ENCODE data around the gene CCL22. TPM values are rescaled to one million over a fixed set of nuclear protein-coding genes. Genes with fewer than 3 reads are reported as not detected.

Gene CCL22
- total RNA-seq, 2 donors from 2014 or later = 0.24 to 1.7 TPM

DNA sequence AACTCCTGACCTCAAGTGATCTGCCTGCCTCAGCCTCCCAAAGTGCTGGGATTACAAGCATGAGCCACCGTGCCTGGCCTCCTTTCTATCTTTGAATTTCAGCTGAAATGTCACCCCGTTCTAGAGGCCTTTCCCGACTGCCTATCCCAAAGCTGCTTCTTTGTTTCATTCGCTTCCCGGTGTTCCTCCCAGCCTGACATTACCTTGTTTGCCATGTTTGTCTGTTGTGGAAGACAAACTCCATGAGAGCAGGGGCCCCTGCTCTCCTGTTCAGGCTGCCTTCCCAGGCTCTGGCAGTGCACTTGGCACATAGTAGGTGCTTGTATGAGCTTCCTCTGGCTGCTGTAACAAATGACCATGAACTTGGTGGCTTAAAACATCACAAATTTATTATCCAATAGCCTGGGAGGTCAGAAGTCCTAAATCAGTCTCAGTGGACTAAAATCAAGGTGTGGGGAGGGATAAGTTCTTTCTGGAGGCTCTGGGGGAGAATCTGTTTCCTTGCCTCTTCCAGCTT lies 2.6 kb upstream of the CCL22 start:
- intact Hi-C loops (cut with DNase I) = no loop called here

GRCh38 chr16:57356547-57356946 lies 2.0 kb upstream of the CCL22 start:
- Histone ChIP-seq H3K27me3 (no peaks in the 10 kb centered on the region), H3K36me3 (no peaks in the 10 kb centered on the region)

More for the DNA sequence above, 2.6 kb upstream of the CCL22 start:
- Histone ChIP-seq H3K36me3 (no peaks in the 10 kb centered on the region), H3K9ac (ENCODE audit: low read depth in 2 of 2, low read length in 2 of 2) (no peak overlapping the region), H3K4me3 (no peak overlapping the region), H3K27ac (no peak overlapping the region), H3K4me1 (no peaks in the 10 kb centered on the region), H3K27me3 (no peaks in the 10 kb centered on the region), H3K9me3 (no peaks in the 10 kb centered on the region)
- DNase-seq = no peak
- TF ChIP-seq CTCF (IDR thresholded peaks at IDR 0.05) = no peak

DNA sequence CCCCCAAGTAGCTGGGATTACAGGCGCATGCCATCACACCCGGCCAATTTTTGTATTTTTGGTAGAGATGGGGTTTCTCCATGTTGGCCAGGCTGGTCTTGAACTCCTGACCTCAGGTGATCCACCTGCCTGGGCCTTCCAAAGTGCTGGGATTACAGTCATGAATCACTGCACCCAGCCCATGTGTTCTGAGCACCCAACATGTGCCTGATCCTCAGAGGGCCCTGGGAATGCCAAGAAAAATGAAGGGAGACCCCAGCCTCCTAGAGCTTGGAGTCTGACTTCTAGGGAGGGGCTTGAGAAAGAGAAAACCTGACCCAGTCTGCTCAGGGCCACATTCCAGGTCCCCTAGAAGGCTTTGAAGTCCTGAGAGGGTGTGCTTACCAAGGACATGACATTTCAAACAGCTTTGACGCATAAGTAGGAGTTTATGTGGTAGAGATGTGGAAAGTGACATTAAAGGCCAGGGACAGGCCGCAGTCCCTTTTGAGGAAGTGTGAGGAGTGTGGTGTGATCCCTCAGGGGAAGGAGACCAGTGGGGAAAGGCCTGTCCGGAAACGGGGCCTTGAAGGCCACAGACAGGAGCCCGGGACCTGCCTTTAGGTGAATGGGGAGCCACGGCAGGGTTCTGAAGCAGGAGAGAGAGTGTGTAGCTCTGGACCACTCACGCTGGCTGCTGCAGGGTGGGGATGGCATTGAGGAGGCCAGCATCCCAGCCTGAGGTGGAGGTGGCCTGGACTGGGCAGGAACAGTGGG lies 1.1 kb upstream of the CCL22 start:
- no peaks in the 10 kb centered on the region for H3K9me3 ChIP-seq
- H3K27me3 ChIP-seq = no peaks in the 10 kb centered on the region
- H3K9ac ChIP-seq (ENCODE audit: low read depth in 2 of 2, low read length in 2 of 2) = no peak overlapping the region
- H3K36me3 ChIP-seq = no peaks in the 10 kb centered on the region
- no peak for TF ChIP-seq CTCF (IDR thresholded peaks at IDR 0.05)
- H3K27ac ChIP-seq = no peak overlapping the region
- no peak for DNase-seq
- H3K4me3 ChIP-seq = no peak overlapping the region
- intact Hi-C loops (cut with DNase I) = no loop called here
- H3K4me1 ChIP-seq = no peaks in the 10 kb centered on the region

More at GRCh38 chr16:57356547-57356946, 2.0 kb upstream of the CCL22 start:
- Histone ChIP-seq H3K4me3 (no peak overlapping the region), H3K27ac (no peak overlapping the region), H3K9me3 (no peaks in the 10 kb centered on the region), H3K9ac (ENCODE audit: low read depth in 2 of 2, low read length in 2 of 2) (no peak overlapping the region), H3K4me1 (no peaks in the 10 kb centered on the region)
- TF ChIP-seq CTCF (IDR thresholded peaks at IDR 0.05) = no peak
- DNase-seq = no peak
- intact Hi-C loops (cut with DNase I) = no loop called here

DNA sequence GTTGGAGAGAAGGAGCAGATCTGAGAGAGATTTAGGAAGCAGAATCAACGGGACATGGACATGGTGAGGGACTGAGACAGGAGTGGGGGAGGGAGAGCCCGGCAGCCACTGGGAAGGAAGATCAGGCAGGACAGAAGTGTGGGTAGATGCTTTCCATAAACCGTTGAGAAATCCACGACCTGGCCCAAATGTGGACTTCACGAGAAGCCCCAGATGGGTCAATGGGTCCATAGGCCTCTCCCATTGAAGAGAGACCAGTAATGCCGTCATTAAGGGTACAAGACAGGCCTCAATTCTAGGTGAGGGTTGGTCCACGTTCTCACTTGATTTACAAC lies 530 bp upstream of the CCL22 start:
- H3K4me3 ChIP-seq = no peak overlapping the region
- no peaks in the 10 kb centered on the region for H3K4me1 ChIP-seq
- H3K27ac ChIP-seq = no peak overlapping the region
- intact Hi-C loops (cut with DNase I) = no loop called here
- no peaks in the 10 kb centered on the region for H3K9me3 ChIP-seq
- H3K9ac ChIP-seq (ENCODE audit: low read depth in 2 of 2, low read length in 2 of 2) = no peak overlapping the region
- no peaks in the 10 kb centered on the region for H3K36me3 ChIP-seq
- DNase-seq = no peak
- H3K27me3 ChIP-seq = no peaks in the 10 kb centered on the region
- TF ChIP-seq CTCF (IDR thresholded peaks at IDR 0.05) = no peak

DNA sequence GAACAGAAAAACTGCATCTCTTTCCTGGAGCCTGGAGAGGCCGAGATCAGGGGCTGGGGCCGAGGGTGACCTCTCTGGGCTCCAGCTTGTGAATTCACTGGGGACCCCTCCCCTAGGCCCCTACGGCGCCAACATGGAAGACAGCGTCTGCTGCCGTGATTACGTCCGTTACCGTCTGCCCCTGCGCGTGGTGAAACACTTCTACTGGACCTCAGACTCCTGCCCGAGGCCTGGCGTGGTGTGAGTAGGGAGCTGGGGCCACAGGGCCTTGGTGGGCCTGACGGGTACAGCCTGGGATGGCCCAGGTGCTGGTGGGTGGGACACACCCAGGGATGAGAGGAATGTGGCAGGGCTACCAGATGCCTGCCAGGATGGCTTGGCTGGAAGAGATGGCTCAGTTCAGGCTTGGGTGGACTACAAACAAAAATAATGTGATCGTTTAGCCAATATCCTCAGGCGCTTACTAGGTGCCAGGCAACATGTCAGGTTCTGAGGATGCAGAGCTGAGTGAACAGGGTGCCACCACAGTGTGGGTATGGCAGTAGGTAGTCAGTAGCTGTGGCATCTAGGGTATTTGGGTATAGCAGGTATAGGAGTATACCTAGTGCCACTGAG lies 1.8 kb downstream of the CCL22 start:
- Histone ChIP-seq H3K9me3 (no peaks in the 10 kb centered on the region), H3K27ac (no peak overlapping the region), H3K9ac (ENCODE audit: low read depth in 2 of 2, low read length in 2 of 2) (no peak overlapping the region), H3K27me3 (no peaks in the 10 kb centered on the region), H3K4me1 (no peaks in the 10 kb centered on the region), H3K4me3 (no peak overlapping the region), H3K36me3 (no peaks in the 10 kb centered on the region)
- no peak for DNase-seq
- TF ChIP-seq CTCF (IDR thresholded peaks at IDR 0.05) = no peak
- intact Hi-C loops (cut with DNase I) = no loop called here
